ENCODE data around the gene ESYT3.

Gene ESYT3

GRCh38 chr3:138465925-138466324, 31.5 kb downstream of the ESYT3 start:
- H3K9ac ChIP-seq (ENCODE audit: low read length) = no peak overlapping the region
- H4K8ac ChIP-seq (ENCODE audit: low read length) = no peak overlapping the region
- H3K27me3 ChIP-seq (ENCODE audit: control insufficient read depth in 1 of 2, insufficient read depth in 1 of 2, low read length in 2 of 2) = peaks cover 0 to 13% of the 10 kb centered on the region in 2 experiments
- no peak overlapping the region for H2BK120ac ChIP-seq (ENCODE audit: low read depth, low read length)
- H2BK15ac ChIP-seq (ENCODE audit: low read depth, poor library complexity, severe bottlenecking) = no peak overlapping the region
- no peak overlapping the region for H3K4me2 ChIP-seq (ENCODE audit: low read length, poor library complexity, severe bottlenecking)
- H3K23ac ChIP-seq (ENCODE audit: low read length in 2 of 2) = no peak overlapping the region
- H3K14ac ChIP-seq (ENCODE audit: low read length in 2 of 2) = no peak overlapping the region
- no peak overlapping the region for H3K4ac ChIP-seq (ENCODE audit: low read depth in 1 of 2, low read length in 2 of 2)
- peaks cover 16% of the 10 kb centered on the region for H3K4me1 ChIP-seq (ENCODE audit: control insufficient read depth, insufficient read depth, low read depth, low read length)
- no peak overlapping the region for H4K91ac ChIP-seq (ENCODE audit: low read length)
- 77% methylated on average over 2 of the region's 2 CpGs for whole genome bisulfite sequencing
- no peak overlapping the region for H2BK12ac ChIP-seq (ENCODE audit: low read length in 2 of 2)
- DNase-seq = no peak
- H3K9me3 ChIP-seq (ENCODE audit: control insufficient read depth, low read length) = no peaks in the 10 kb centered on the region
- H2BK5ac ChIP-seq (ENCODE audit: low read depth, low read length, poor library complexity, severe bottlenecking) = no peak overlapping the region
- H3K27ac ChIP-seq (ENCODE audit: low read length, poor library complexity, severe bottlenecking) = no peak overlapping the region
- H3K79me1 ChIP-seq (replicated peaks; ENCODE audit: low read length, poor library complexity, severe bottlenecking) = no peaks in the 10 kb centered on the region
- H2AK5ac ChIP-seq (ENCODE audit: low read length, severe bottlenecking) = no peak overlapping the region
- H3K18ac ChIP-seq (ENCODE audit: low read depth in 1 of 2, low read length in 2 of 2) = no peak overlapping the region
- no peak overlapping the region for H3K4me3 ChIP-seq (ENCODE audit: insufficient read depth in 1 of 2, low read depth in 1 of 2, low read length in 2 of 2)
- H2AFZ ChIP-seq (ENCODE audit: low read depth, low read length) = no peak overlapping the region
- no peaks in the 10 kb centered on the region for H3K36me3 ChIP-seq (ENCODE audit: control insufficient read depth in 1 of 2, insufficient read depth in 2 of 2, low read depth in 1 of 2, low read length in 2 of 2)

- no peak overlapping the region for H3K14ac ChIP-seq (ENCODE audit: low read length in 2 of 2)
- H4K8ac ChIP-seq (ENCODE audit: low read length) = no peak overlapping the region
- no peak overlapping the region for H2AK5ac ChIP-seq (ENCODE audit: low read length, severe bottlenecking)
- no peaks in the 10 kb centered on the region for H3K9me3 ChIP-seq (ENCODE audit: control insufficient read depth, low read length)
- H3K27me3 ChIP-seq (ENCODE audit: control insufficient read depth in 1 of 2, insufficient read depth in 1 of 2, low read length in 2 of 2) = peaks cover 0 to 5% of the 10 kb centered on the region in 2 experiments
- H3K4ac ChIP-seq (ENCODE audit: low read depth in 1 of 2, low read length in 2 of 2) = no peak overlapping the region
- H3K18ac ChIP-seq (ENCODE audit: low read depth in 1 of 2, low read length in 2 of 2) = no peak overlapping the region
- H4K91ac ChIP-seq (ENCODE audit: low read length) = no peak overlapping the region
- no peak overlapping the region for H2BK12ac ChIP-seq (ENCODE audit: low read length in 2 of 2)
- no peak for DNase-seq
- no peak overlapping the region for H2BK120ac ChIP-seq (ENCODE audit: low read depth, low read length)
- 71% methylated on average over 2 of the region's 5 CpGs for WGBS
- no peak overlapping the region for H3K4me2 ChIP-seq (ENCODE audit: low read length, poor library complexity, severe bottlenecking)
- H3K79me1 ChIP-seq (replicated peaks; ENCODE audit: low read length, poor library complexity, severe bottlenecking) = no peaks in the 10 kb centered on the region
- no peak overlapping the region for H2BK5ac ChIP-seq (ENCODE audit: low read depth, low read length, poor library complexity, severe bottlenecking)
- no peak overlapping the region for H3K27ac ChIP-seq (ENCODE audit: low read length, poor library complexity, severe bottlenecking)
- H3K23ac ChIP-seq (ENCODE audit: low read length in 2 of 2) = no peak overlapping the region
- H3K9ac ChIP-seq (ENCODE audit: low read length) = no peak overlapping the region
- H3K4me3 ChIP-seq (ENCODE audit: insufficient read depth in 1 of 2, low read depth in 1 of 2, low read length in 2 of 2) = no peak overlapping the region
- H2AFZ ChIP-seq (ENCODE audit: low read depth, low read length) = no peak overlapping the region
- H3K4me1 ChIP-seq (ENCODE audit: control insufficient read depth, insufficient read depth, low read depth, low read length) = peaks cover 9% of the 10 kb centered on the region
- no peak overlapping the region for H2BK15ac ChIP-seq (ENCODE audit: low read depth, poor library complexity, severe bottlenecking)
- H3K36me3 ChIP-seq (ENCODE audit: control insufficient read depth in 1 of 2, insufficient read depth in 2 of 2, low read depth in 1 of 2, low read length in 2 of 2) = no peaks in the 10 kb centered on the region
Observed at GRCh38 chr3:138467931-138468330, 33.5 kb downstream of the ESYT3 start.

- Histone ChIP-seq H3K4me1 (ENCODE audit: control insufficient read depth, insufficient read depth, low read depth, low read length) (peaks cover 9% of the 10 kb centered on the region), H4K91ac (ENCODE audit: low read length) (no peak overlapping the region), H2BK15ac (ENCODE audit: low read depth, poor library complexity, severe bottlenecking) (no peak overlapping the region), H3K27me3 (ENCODE audit: control insufficient read depth in 1 of 2, insufficient read depth in 1 of 2, low read length in 2 of 2) (peaks cover 0 to 5% of the 10 kb centered on the region in 2 experiments), H3K27ac (ENCODE audit: low read length, poor library complexity, severe bottlenecking) (no peak overlapping the region), H3K23ac (ENCODE audit: low read length in 2 of 2) (no peak overlapping the region), H3K14ac (ENCODE audit: low read length in 2 of 2) (no peak overlapping the region), H2AK5ac (ENCODE audit: low read length, severe bottlenecking) (no peak overlapping the region), H3K79me1 (replicated peaks; ENCODE audit: low read length, poor library complexity, severe bottlenecking) (no peaks in the 10 kb centered on the region), H3K4ac (ENCODE audit: low read depth in 1 of 2, low read length in 2 of 2) (no peak overlapping the region), H3K4me2 (ENCODE audit: low read length, poor library complexity, severe bottlenecking) (no peak overlapping the region), H3K9ac (ENCODE audit: low read length) (no peak overlapping the region), H4K8ac (ENCODE audit: low read length) (no peak overlapping the region), H2BK5ac (ENCODE audit: low read depth, low read length, poor library complexity, severe bottlenecking) (no peak overlapping the region), H2AFZ (ENCODE audit: low read depth, low read length) (no peak overlapping the region), H3K18ac (ENCODE audit: low read depth in 1 of 2, low read length in 2 of 2) (no peak overlapping the region), H3K9me3 (ENCODE audit: control insufficient read depth, low read length) (no peaks in the 10 kb centered on the region), H2BK120ac (ENCODE audit: low read depth, low read length) (no peak overlapping the region), H3K36me3 (ENCODE audit: control insufficient read depth in 1 of 2, insufficient read depth in 2 of 2, low read depth in 1 of 2, low read length in 2 of 2) (no peaks in the 10 kb centered on the region), H2BK12ac (ENCODE audit: low read length in 2 of 2) (no peak overlapping the region), H3K4me3 (ENCODE audit: insufficient read depth in 1 of 2, low read depth in 1 of 2, low read length in 2 of 2) (no peak overlapping the region)
- no peak for DNase-seq
- WGBS = 67% methylated on average over 6 of the region's 6 CpGs
Observed at GRCh38 chr3:138468451-138468850, 34.0 kb downstream of the ESYT3 start.

GRCh38 chr3:138468886-138469285, 34.5 kb downstream of the ESYT3 start:
- no peak overlapping the region for H2BK15ac ChIP-seq (ENCODE audit: low read depth, poor library complexity, severe bottlenecking)
- WGBS = 71% methylated on average over 2 of the region's 2 CpGs

More at GRCh38 chr3:138468886-138469285, 34.5 kb downstream of the ESYT3 start:
- peaks cover 0 to 5% of the 10 kb centered on the region in 2 experiments for H3K27me3 ChIP-seq (ENCODE audit: control insufficient read depth in 1 of 2, insufficient read depth in 1 of 2, low read length in 2 of 2)
- H3K18ac ChIP-seq (ENCODE audit: low read depth in 1 of 2, low read length in 2 of 2) = no peak overlapping the region
- no peak overlapping the region for H2BK5ac ChIP-seq (ENCODE audit: low read depth, low read length, poor library complexity, severe bottlenecking)
- no peak overlapping the region for H3K4me3 ChIP-seq (ENCODE audit: insufficient read depth in 1 of 2, low read depth in 1 of 2, low read length in 2 of 2)
- H2BK120ac ChIP-seq (ENCODE audit: low read depth, low read length) = no peak overlapping the region
- H2AFZ ChIP-seq (ENCODE audit: low read depth, low read length) = no peak overlapping the region
- no peaks in the 10 kb centered on the region for H3K36me3 ChIP-seq (ENCODE audit: control insufficient read depth in 1 of 2, insufficient read depth in 2 of 2, low read depth in 1 of 2, low read length in 2 of 2)
- peaks cover 9% of the 10 kb centered on the region for H3K4me1 ChIP-seq (ENCODE audit: control insufficient read depth, insufficient read depth, low read depth, low read length)
- no peaks in the 10 kb centered on the region for H3K9me3 ChIP-seq (ENCODE audit: control insufficient read depth, low read length)
- H2AK5ac ChIP-seq (ENCODE audit: low read length, severe bottlenecking) = no peak overlapping the region
- no peak overlapping the region for H3K23ac ChIP-seq (ENCODE audit: low read length in 2 of 2)
- H4K8ac ChIP-seq (ENCODE audit: low read length) = no peak overlapping the region
- no peak overlapping the region for H3K9ac ChIP-seq (ENCODE audit: low read length)
- H3K79me1 ChIP-seq (replicated peaks; ENCODE audit: low read length, poor library complexity, severe bottlenecking) = no peaks in the 10 kb centered on the region
- H4K91ac ChIP-seq (ENCODE audit: low read length) = no peak overlapping the region
- no peak overlapping the region for H3K14ac ChIP-seq (ENCODE audit: low read length in 2 of 2)
- no peak for DNase-seq
- no peak overlapping the region for H3K27ac ChIP-seq (ENCODE audit: low read length, poor library complexity, severe bottlenecking)
- H3K4ac ChIP-seq (ENCODE audit: low read depth in 1 of 2, low read length in 2 of 2) = no peak overlapping the region
- no peak overlapping the region for H3K4me2 ChIP-seq (ENCODE audit: low read length, poor library complexity, severe bottlenecking)
- H2BK12ac ChIP-seq (ENCODE audit: low read length in 2 of 2) = no peak overlapping the region
